Fibroblast of villous mesenchyme (primary cell): ENCODE data around the gene ASXL2. TPM values are rescaled to one million over a fixed set of nuclear protein-coding genes. Genes with fewer than 3 reads are reported as not detected.
"Not testable (repeated sequence)": the region's sequence is repeated elsewhere in the genome, so short reads cannot be mapped to it uniquely, and the experiment has no call there.

Experiments
- DNase-seq: peaks from one replicate; pipeline ENCODE4 v3.0.0-alpha.2; 2010; ENCODE audit warnings: low read depth
- H3K4me3 ChIP-seq: 2 replicates; pipeline ENCODE4 v1.5.1; 2011; ENCODE audit warnings: low read depth, mild to moderate bottlenecking, low read length
- total RNA-seq: library from RNA; depleted of rRNA; stranded (reverse); fragments of >200 nt; gene quantifications from 2 replicates; pipeline ENCODE4 v1.2.3, GENCODE V29; 2012
- TF ChIP-seq, protein P1 (sequence below): IDR thresholded peaks from 2 replicates; pipeline ENCODE4 v1.5.1; 2012; ENCODE audit warnings: low read depth, mild to moderate bottlenecking, low read length; ENCODE audit not compliant: insufficient read depth

Gene ASXL2
- total RNA-seq, 1 donor, result 13.8 TPM

DNA sequence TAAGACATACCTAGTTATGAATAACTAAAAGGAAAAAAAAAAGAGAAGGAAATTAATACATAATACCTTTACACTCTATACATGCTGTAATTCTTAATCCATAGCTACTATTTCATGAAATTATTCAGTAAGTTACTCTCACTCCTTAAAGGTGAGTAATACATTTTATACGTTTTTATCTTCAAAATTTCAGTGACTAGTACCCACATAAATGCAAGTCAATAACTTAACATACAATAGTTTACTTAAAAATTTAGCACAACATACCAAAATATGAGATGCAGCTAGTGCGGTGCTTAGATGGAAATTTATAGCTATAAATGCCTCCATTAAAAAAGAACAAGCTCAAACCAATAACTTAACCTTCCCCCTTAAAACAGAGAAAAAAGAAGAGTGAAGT is 168.9 kb downstream of the ASXL2 start:
- no peak for DNase-seq
- TF ChIP-seq, protein P1, sequence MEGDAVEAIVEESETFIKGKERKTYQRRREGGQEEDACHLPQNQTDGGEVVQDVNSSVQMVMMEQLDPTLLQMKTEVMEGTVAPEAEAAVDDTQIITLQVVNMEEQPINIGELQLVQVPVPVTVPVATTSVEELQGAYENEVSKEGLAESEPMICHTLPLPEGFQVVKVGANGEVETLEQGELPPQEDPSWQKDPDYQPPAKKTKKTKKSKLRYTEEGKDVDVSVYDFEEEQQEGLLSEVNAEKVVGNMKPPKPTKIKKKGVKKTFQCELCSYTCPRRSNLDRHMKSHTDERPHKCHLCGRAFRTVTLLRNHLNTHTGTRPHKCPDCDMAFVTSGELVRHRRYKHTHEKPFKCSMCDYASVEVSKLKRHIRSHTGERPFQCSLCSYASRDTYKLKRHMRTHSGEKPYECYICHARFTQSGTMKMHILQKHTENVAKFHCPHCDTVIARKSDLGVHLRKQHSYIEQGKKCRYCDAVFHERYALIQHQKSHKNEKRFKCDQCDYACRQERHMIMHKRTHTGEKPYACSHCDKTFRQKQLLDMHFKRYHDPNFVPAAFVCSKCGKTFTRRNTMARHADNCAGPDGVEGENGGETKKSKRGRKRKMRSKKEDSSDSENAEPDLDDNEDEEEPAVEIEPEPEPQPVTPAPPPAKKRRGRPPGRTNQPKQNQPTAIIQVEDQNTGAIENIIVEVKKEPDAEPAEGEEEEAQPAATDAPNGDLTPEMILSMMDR, result no peak
- no peak overlapping the region for H3K4me3 ChIP-seq

DNA sequence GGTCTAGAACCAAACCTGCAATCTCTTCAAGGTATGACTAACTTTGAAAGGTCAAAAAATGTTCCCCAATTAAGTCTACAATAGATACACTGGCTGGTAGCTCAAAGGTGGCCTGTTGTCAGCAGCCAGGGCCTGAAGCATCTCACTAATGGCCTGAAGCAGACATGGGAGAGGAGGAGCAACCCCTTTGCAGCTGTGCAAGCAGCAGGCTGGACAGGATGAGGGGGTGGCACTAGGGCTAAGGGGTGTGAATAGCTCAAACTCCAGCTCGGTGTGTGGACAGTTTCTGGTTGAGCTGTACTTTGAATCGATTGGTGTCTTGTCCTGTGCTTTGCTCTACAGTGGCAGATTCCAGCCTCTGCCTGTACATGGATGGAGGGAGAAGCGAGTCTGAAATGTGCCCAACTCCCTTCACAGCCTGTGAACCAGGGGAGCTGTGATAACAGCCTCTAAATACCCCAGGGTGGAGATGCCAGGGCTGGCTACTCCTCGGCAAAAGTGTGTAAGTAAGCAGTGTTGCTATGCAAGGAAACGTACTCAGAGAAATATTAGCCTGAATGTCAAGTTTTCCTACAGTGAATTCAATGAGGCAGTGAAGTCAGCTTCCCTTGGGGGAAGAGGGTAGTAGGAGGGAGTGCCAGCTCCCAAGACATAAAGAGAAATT is 170.2 kb downstream of the ASXL2 start:
- TF ChIP-seq, protein P1, result no peak
- no peak for DNase-seq
- H3K4me3 ChIP-seq, result no peak overlapping the region

DNA sequence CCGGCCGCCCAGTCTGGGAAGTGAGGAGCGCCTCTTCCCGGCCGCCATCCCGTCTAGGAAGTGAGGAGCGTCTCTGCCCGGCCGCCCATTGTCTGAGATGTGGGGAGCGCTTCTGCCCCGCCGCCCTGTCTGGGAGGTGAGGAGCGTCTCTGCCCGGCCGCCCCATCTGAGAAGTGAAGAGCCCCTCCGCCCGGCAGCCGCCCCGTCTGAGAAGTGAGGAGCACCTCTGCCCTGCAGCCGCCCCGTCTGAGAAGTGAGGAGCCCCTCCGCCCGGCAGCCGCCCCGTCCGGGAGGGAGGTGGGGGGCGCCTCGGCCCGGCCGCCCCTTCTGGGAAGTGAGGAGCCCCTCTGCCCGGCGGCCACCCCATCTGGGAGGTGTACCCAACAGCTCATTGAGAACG is 172.7 kb downstream of the ASXL2 start:
- not testable (repeated sequence) for H3K4me3 ChIP-seq, DNase-seq

DNA sequence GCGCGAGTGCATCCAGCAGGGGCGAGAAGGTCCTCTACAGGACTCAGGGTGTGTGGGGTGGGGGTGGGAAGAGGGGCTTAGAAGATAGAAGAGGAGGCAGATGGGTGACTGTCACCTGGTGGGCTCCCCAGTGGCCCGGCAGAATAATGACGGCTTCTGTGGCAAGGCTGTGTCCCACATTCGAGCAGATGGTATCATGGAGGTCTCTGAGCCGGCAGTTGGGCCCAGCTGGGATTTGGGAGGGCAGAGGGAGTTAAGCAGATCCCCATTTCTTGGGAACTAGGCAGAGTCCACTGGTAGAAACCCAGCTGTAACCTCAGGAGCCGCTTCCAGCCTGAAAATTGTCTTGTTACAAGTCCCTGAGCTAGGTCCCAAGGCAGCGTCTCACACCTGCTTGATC is 176.5 kb downstream of the ASXL2 start:
- no peak overlapping the region for H3K4me3 ChIP-seq
- no peak for DNase-seq
- TF ChIP-seq, protein P1, result no peak

DNA sequence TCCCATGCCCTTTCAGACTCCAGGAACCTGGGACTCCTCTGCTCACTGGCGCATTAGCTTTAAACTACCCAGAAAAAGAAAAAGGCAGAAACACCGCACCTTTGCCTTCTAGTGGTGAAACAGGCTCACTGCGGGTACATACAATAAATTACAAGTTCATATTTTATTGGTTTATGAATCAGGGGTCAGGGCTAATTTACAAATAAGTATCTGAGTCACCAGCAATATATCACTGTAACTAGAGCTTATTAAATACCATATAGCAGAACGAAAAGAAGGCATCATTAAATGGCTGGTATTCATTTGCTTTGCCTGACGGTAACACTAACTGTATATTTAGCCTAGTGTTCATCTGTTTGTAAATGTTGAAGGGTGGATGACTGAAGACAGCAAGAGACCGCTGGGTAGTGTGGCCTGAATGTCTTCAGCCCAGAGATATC is 178.0 kb downstream of the ASXL2 start:
- DNase-seq, result peak; percentile 84
- TF ChIP-seq, protein P1, result peak; percentile 71

DNA sequence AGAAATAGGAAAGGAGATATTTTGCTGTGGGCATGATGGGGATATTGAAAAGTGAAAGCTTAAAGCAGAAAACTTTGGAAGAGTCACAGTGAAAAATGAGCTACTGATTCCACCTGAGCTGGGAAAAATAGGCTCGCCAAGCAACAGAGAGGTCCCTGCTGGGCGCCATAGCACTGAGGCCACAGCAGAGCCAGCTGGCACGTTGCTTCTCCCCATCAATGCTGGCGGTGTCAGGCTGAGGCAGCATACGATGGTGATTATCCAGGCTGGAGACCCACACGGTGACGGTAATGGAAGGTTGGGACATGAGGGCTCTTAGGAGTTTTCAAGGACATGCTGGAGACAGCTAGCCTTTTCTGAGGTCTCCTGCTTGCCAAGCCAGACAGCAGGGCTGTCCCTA is 179.1 kb downstream of the ASXL2 start:
- no peak for DNase-seq
- TF ChIP-seq, protein P1, result no peak
- no peak overlapping the region for H3K4me3 ChIP-seq

More for the DNA sequence above, 178.0 kb downstream of the ASXL2 start:
- H3K4me3 ChIP-seq, result no peak overlapping the region

DNA sequence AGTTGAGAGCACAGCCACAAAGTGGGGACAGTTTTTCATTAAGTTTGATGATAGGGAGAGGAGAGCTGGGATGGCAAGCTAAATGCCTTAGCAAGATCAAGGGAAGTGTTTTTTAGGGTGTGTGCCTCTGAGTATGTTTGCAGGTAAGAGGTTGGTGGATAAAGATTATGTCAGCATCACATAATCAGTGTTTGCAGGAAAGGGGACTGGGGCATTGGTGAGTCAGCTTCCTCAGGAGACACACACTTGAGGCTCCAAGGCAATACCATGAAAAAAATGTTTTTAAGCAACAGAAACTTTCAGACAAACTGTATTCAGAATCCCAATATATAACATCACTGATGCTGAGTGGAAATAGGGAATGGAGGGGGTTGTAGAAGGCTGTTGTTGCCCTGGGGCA is 179.5 kb downstream of the ASXL2 start:
- DNase-seq, result no peak
- no peak overlapping the region for H3K4me3 ChIP-seq
- TF ChIP-seq, protein P1, result no peak
